PC-3 (cell line): ENCODE data around the gene LMO3.

Experiments used
- CTCF ChIP-seq: fragments of 300-600 bp; sonication (generic); conservative IDR thresholded peaks from 2 replicates; pipeline ENCODE4 v1.5.1; 2017; ENCODE audit warnings: antibody characterized with exemption, low read depth, mild to moderate bottlenecking, low read length
- EZH2 ChIP-seq: fragments of 300-600 bp; sonication (generic); IDR thresholded peaks from one replicate; pipeline ENCODE4 v1.6.1; 2017; ENCODE audit warnings: antibody characterized with exemption, mild to moderate bottlenecking, low read length; ENCODE audit not compliant: unreplicated experiment
- EZH2phosphoT487 ChIP-seq: fragments of 300-600 bp; sonication (generic); IDR thresholded peaks from 2 replicates; pipeline ENCODE4 v1.6.1; 2018; ENCODE audit warnings: mild to moderate bottlenecking, antibody characterized with exemption, low read length, borderline replicate concordance

GRCh38 chr12:16542586-16542985 is 63.4 kb downstream of the LMO3 start:
- TF ChIP-seq CTCF = no peak
- TF ChIP-seq EZH2phosphoT487 = no peak
- TF ChIP-seq EZH2 = no peak
